Measurements from ENCODE around the gene FCN1.

DNA sequence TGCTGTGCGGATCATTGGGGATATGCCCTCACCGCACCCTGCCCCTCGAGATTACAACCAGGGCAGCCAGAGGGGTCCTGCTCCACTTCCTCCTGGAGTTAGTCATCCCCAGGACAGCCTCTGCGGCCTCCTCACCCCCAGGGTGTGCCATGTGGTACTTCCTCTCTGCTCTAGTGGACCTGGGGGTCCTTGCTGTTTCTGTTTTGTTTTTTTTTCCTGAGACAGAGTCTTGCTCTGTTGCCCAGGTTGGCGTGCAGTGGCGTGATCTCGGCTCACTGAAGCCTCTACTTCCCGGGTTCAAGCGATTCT lies 5.2 kb upstream of the FCN1 start:
- TF ChIP-seq, protein P1, sequence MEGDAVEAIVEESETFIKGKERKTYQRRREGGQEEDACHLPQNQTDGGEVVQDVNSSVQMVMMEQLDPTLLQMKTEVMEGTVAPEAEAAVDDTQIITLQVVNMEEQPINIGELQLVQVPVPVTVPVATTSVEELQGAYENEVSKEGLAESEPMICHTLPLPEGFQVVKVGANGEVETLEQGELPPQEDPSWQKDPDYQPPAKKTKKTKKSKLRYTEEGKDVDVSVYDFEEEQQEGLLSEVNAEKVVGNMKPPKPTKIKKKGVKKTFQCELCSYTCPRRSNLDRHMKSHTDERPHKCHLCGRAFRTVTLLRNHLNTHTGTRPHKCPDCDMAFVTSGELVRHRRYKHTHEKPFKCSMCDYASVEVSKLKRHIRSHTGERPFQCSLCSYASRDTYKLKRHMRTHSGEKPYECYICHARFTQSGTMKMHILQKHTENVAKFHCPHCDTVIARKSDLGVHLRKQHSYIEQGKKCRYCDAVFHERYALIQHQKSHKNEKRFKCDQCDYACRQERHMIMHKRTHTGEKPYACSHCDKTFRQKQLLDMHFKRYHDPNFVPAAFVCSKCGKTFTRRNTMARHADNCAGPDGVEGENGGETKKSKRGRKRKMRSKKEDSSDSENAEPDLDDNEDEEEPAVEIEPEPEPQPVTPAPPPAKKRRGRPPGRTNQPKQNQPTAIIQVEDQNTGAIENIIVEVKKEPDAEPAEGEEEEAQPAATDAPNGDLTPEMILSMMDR (IDR thresholded peaks at IDR 0.05; ENCODE audit: poor library complexity) = no peak
- no peak for TF ChIP-seq EZH2 (IDR thresholded peaks at IDR 0.05; ENCODE audit: borderline replicate concordance)
